OCI-LY1 (cell line): ENCODE measurements around the gene NPIPB8.
"Not testable (repeated sequence)": the region's sequence is repeated elsewhere in the genome, so short reads cannot be mapped to it uniquely, and the experiment has no call there.

ENCODE experiments used
- CTCF ChIP-seq: fragments of 200-600 bp; sonication (generic), shearing (Covaris generic); IDR thresholded peaks from 2 replicates; pipeline ENCODE4 v1.5.1; 2017; ENCODE audit warnings: mild to moderate bottlenecking, antibody characterized with exemption, low read length, moderate library complexity, mixed read lengths
- EZH2 ChIP-seq: fragments of 200-600 bp; sonication (generic), shearing (Covaris generic); IDR thresholded peaks from 2 replicates; pipeline ENCODE4 v1.8.0; 2017; ENCODE audit warnings: borderline replicate concordance, mixed run types, mild to moderate bottlenecking, antibody characterized with exemption, low read length, moderate library complexity, mixed read lengths

- not testable (repeated sequence) for TF ChIP-seq CTCF, EZH2
Observed at GRCh38 chr16:28601589-28601988, 36.3 kb upstream of the NPIPB8 start.
